ENCODE results near the gene MGLL.

Gene MGLL

DNA sequence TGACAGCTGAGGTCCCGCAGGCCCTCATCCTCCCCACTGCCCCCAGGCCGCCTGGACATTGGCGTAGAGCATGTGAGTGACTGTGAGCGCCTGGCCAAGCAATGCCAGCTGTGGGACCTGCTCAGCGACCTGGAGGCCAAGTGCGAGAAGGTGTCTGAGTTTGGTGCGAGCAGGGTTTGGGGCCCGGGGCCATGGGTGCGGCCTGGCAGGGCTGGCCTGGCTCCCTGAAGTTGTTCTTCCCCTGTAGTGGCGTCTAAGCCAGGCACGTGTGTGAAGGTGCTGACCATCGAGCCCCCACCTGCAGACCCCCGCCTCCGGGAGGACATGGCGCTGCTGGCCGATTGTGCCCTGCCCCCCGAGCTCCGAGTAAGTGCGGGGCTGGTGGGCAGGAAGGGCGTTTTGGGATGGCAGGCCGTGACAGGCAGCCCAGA, 145.4 kb downstream of the MGLL start:
- DNase-seq (ENCODE audit: low read depth) = no peak
- TF ChIP-seq, protein P1, sequence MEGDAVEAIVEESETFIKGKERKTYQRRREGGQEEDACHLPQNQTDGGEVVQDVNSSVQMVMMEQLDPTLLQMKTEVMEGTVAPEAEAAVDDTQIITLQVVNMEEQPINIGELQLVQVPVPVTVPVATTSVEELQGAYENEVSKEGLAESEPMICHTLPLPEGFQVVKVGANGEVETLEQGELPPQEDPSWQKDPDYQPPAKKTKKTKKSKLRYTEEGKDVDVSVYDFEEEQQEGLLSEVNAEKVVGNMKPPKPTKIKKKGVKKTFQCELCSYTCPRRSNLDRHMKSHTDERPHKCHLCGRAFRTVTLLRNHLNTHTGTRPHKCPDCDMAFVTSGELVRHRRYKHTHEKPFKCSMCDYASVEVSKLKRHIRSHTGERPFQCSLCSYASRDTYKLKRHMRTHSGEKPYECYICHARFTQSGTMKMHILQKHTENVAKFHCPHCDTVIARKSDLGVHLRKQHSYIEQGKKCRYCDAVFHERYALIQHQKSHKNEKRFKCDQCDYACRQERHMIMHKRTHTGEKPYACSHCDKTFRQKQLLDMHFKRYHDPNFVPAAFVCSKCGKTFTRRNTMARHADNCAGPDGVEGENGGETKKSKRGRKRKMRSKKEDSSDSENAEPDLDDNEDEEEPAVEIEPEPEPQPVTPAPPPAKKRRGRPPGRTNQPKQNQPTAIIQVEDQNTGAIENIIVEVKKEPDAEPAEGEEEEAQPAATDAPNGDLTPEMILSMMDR (conservative IDR thresholded peaks at IDR 0.05; ENCODE audit: control insufficient read depth, insufficient read depth, low read depth, low read length) = no peak
- H3K4me3 ChIP-seq (ENCODE audit: control insufficient read depth, low read depth, low read length) = no peak overlapping the region

DNA sequence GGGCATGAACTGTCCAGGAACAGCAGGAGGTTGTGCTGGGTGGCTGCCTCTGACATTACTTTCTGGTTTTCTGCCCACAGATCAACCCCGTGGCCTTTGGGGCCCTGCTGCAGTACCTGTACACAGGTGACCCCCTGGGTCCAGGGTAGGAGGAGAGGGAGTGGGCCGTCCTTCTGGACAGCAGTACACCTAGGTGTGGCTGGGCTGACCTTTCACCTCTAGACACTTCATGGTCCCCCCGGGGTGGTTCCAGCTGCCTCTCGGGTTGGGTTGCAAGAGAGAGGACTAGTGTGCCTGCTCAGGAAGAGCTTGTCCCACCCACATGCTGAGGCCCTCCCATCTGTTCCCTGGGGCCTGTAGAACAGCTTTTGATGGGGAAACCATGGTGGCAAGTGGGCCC, 145.9 kb downstream of the MGLL start:
- DNase-seq (ENCODE audit: low read depth) = no peak
- TF ChIP-seq, protein P1 (conservative IDR thresholded peaks at IDR 0.05; ENCODE audit: control insufficient read depth, insufficient read depth, low read depth, low read length) = no peak
- no peak overlapping the region for H3K4me3 ChIP-seq (ENCODE audit: control insufficient read depth, low read depth, low read length)

DNA sequence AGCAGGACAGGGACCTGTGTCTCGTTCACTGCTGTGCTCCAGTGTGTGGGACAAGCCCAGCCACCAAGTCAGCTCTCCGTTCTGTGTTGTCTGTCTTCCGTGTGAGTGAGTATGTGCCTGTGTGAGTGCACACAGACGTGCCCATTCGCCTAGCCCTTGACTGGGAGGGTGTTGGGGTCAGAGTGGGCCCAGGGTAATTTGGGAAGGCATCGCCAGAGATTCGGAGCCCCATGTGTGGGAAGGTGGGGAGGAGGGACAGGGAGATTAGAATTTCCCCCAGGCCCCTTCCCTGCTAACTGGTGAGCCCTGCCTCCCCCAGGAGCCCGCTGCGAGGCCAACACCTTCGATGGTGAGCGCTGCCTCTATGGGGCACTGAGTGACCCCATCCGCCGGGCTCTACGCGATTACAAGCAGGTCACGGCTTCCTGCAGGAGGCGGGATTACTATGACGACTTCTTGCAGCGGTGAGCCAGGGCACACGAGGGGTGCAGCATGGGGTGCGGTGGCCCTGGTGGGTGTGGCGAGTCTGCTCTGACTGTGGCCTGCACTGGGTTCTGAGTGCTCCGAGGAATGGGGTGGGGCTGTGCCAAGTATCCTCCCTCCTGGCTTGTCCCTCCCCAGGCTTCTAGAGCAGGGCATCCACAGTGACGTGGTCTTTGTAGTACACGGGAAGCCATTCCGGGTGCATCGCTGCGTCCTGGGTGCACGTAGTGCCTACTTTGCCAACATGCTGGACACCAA, 146.5 kb downstream of the MGLL start:
- DNase-seq (ENCODE audit: low read depth) = no peak
- no peak overlapping the region for H3K4me3 ChIP-seq (ENCODE audit: control insufficient read depth, low read depth, low read length)
- TF ChIP-seq, protein P1 (conservative IDR thresholded peaks at IDR 0.05; ENCODE audit: control insufficient read depth, insufficient read depth, low read depth, low read length) = no peak

DNA sequence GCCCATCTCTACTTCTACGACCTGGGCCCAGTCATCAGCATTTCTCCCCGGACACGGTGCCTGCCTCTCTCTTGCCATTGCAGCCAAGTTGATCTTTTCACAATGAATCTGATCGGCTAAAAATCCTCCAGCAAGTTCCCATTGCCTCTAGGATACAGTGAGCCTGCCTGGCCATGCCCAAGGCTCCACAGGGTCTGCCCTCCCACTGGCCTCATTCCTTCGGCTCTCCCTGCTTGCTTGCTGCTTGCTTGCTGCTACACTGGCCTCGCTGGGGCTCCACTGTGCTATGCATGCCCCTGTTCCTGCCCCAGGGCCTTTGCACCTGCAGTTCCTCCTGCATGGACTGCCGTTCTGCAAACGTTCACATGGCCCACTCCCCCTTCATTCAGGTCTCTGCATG, 147.5 kb downstream of the MGLL start:
- DNase-seq (ENCODE audit: low read depth) = no peak
- H3K4me3 ChIP-seq (ENCODE audit: control insufficient read depth, low read depth, low read length) = no peak overlapping the region
- TF ChIP-seq, protein P1 (conservative IDR thresholded peaks at IDR 0.05; ENCODE audit: control insufficient read depth, insufficient read depth, low read depth, low read length) = no peak

DNA sequence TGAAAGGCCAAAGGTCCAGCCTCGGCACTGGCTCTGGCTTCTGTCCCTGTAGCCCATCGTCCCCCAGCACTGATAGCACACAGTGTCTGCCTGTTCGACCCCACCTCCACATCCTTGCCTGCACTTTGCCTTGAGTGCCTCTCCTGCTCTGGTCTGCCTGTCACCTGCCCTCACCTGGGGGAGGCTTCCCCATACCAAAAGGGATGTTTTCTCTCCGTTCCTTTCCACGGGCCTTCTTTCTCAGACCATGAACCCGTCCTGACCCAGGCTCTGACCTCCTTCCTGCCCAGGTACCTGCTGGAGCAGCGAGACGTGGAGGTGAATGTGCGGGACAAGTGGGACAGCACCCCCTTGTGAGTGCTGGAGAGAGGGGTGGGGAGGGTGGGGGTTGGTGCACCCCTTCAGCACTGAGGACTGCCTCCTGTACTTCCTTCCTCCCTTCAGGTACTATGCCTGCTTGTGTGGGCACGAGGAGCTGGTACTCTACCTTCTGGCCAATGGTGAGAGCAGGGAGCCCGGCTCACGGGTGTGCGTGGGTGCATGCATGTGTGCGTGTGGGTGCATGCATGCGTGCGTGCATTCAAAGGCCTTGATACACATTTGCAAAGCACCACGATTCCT, 148.1 kb downstream of the MGLL start:
- DNase-seq (ENCODE audit: low read depth) = no peak
- no peak overlapping the region for H3K4me3 ChIP-seq (ENCODE audit: control insufficient read depth, low read depth, low read length)
- TF ChIP-seq, protein P1 (conservative IDR thresholded peaks at IDR 0.05; ENCODE audit: control insufficient read depth, insufficient read depth, low read depth, low read length) = no peak

DNA sequence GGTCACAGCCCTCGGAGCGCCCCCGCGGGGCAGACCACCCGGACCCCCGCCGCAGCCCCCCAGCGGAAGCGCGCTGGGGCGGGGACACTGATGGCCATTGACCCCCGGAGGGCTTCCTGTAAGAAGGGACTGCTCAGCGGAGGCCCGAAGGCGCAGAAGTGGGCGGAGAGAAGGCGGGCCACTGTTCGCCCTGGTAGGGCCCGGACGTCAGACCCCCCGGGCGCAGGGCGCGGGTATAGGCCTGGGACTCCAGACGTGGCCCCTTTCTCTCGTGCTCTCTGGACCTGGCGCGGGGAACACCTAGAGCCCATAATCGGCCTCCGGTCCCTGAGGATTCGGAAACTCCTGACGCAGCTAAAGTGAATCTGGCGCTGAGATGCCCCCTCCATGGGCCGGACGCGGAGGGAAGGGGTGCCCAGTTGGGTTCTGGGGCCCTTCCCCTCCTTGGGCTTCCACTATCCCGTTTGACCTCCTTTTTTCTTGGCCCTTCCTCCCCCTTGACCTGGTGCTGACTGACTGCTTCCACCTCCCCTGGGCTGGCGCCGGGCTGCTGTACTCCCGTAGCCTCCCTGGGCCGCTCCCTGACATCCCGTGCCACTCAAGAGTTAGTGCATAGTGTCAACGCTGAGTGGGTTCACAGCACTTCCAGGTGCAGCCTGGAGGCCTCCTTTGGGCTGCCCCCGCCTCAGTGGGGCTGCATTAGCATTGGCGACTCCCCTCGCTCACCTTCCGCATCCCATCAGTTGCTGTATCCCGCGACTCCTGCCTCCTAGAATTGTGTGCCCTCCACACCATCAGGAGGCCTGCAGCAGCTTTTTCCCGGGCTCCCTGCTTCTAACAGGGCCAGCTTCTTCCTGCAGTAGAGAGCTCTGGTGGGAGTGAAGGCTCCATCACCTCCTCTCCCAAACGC, 148.9 kb downstream of the MGLL start:
- H3K4me3 ChIP-seq (ENCODE audit: control insufficient read depth, low read depth, low read length) = peak overlapping the region; percentile 55
- TF ChIP-seq, protein P1 (conservative IDR thresholded peaks at IDR 0.05; ENCODE audit: control insufficient read depth, insufficient read depth, low read depth, low read length) = no peak
- peak; percentile 65 for DNase-seq (ENCODE audit: low read depth)
